Measurements from ENCODE around the gene IDUA. TPM values are rescaled to one million over a fixed set of nuclear protein-coding genes. Genes with fewer than 3 reads are reported as not detected.

The IDUA gene
- total RNA-seq, 4 donors from 2014 or later: 10.4 to 23.1 (median 11.5) TPM

DNA sequence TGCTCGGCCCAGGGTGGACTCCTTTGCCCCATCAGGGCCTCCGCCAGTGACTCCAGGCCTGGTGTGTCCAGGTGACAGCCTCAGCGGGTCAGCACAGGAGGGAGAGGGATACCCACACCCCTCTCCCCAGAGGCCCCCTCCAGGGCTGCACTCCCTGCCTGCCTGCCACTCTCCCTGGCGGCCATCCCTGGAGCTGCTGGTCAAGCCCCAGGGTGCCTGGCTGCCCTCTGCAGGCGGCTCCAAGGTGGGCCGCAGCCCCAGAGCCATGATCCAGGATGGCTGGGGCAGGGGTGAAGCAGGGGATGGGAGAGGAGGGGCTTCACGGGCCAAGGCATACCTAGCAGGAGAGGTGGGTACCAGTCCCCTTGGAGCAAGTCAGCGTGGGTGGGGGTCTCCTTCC lies 28.3 kb downstream of the IDUA start:
- 86% methylated on average over 5 of the region's 8 CpGs for WGBS
- H3K27me3 ChIP-seq: no peaks in the 10 kb centered on the region
- TF ChIP-seq EP300 (IDR thresholded peaks at IDR 0.05): no peak
- TF ChIP-seq POLR2AphosphoS5 (IDR thresholded peaks at IDR 0.05): no peak
- TF ChIP-seq POLR2A (IDR thresholded peaks at IDR 0.05; ENCODE audit: low read depth): no peak
- TF ChIP-seq, protein P1, sequence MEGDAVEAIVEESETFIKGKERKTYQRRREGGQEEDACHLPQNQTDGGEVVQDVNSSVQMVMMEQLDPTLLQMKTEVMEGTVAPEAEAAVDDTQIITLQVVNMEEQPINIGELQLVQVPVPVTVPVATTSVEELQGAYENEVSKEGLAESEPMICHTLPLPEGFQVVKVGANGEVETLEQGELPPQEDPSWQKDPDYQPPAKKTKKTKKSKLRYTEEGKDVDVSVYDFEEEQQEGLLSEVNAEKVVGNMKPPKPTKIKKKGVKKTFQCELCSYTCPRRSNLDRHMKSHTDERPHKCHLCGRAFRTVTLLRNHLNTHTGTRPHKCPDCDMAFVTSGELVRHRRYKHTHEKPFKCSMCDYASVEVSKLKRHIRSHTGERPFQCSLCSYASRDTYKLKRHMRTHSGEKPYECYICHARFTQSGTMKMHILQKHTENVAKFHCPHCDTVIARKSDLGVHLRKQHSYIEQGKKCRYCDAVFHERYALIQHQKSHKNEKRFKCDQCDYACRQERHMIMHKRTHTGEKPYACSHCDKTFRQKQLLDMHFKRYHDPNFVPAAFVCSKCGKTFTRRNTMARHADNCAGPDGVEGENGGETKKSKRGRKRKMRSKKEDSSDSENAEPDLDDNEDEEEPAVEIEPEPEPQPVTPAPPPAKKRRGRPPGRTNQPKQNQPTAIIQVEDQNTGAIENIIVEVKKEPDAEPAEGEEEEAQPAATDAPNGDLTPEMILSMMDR (IDR thresholded peaks at IDR 0.05): no peak
- no peaks in the 10 kb centered on the region for H3K9me3 ChIP-seq
- intact Hi-C loops (cut with DNase I): no loop called here
- DNase-seq (ENCODE audit: extremely low spot score): no peak
- peaks cover 17 to 45% (median 34%) of the 10 kb centered on the region in 4 donors for H3K4me1 ChIP-seq
- no peak overlapping the region for H3K27ac ChIP-seq (replicated peaks in 1 of 4)
- H3K4me3 ChIP-seq: no peak overlapping the region
- H3K36me3 ChIP-seq: no peaks in the 10 kb centered on the region

DNA sequence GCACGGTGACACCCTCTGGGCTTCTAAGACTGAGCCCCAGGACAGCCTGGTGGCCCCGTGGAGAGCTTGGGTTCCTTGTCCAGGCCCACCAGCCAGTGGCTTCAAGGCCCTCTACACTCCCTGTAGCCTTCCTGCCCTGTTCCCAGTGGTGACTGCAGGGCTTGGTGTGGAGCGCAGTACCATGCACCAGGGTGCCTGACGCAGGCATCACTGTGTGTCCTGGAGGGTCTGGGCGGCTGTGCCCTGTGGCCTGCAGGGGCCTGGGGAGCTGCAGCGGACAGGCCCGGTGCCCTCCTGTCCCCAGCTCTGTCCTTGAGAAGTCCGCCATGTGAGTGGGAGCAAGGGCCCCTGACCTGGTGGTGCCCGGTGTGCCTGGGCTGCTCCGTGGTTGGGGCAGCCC lies 28.9 kb downstream of the IDUA start:
- Histone ChIP-seq H3K4me1 (peaks cover 11 to 40% (median 28%) of the 10 kb centered on the region in 4 donors), H3K4me3 (no peak overlapping the region), H3K27me3 (no peaks in the 10 kb centered on the region), H3K36me3 (no peaks in the 10 kb centered on the region), H3K9me3 (no peaks in the 10 kb centered on the region), H3K27ac (replicated peaks in 1 of 4) (no peak overlapping the region)
- no peak for DNase-seq (ENCODE audit: extremely low spot score)
- TF ChIP-seq POLR2AphosphoS5 (IDR thresholded peaks at IDR 0.05) (no peak), EP300 (IDR thresholded peaks at IDR 0.05) (no peak)
- intact Hi-C loops (cut with DNase I): no loop called here
- 62% methylated on average over 3 of the region's 10 CpGs for WGBS

DNA sequence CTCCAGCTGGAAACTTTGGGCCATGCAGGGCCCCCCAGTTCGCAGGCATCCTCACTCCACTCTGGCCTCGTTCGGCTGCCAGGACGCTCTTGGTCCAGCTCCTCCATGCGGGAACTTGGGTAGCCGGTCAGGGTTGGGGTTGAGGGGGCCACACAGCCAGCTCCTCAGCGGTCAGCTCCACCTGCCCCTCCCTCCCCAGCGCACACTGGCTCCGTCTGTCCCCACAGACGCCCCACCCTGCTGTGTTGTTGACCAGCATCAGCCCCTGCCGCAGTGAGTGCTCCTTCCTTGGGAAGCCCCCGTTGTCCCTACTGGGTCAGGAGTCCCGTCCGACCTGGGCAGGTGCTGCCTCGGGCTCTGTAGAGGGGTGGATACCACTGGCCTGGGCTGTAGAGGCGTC lies 30.4 kb downstream of the IDUA start:
- H3K27me3 ChIP-seq: no peaks in the 10 kb centered on the region
- intact Hi-C loops (cut with DNase I): no loop called here
- TF ChIP-seq POLR2AphosphoS5 (IDR thresholded peaks at IDR 0.05) (no peak), POLR2A (IDR thresholded peaks at IDR 0.05; ENCODE audit: low read depth) (no peak), EP300 (IDR thresholded peaks at IDR 0.05) (no peak)
- TF ChIP-seq, protein P1 (IDR thresholded peaks at IDR 0.05): no peak

DNA sequence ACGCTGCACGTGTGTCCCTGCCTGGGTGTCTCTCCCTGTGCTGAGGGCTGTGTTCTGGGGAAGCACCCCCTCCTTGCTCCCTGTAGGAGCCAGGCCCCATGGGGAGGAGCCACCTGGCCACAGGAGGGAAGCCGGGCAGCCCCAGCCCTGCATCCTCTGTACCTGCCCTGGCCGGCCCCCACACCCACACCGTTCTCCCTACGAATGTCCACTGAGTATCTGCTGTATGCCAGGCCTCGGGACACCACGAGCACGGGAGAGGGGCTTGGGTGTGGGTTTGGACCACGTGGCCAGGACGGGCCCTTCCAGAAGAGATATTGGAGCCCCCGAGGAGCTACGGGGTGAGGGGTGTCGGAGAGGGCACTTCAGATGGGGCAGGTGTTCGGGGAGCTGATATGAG lies 30.9 kb downstream of the IDUA start:
- peaks cover under 1 to 27% (median 16%) of the 10 kb centered on the region in 4 donors for H3K4me1 ChIP-seq
- peaks cover 0 to 9% (median 0%) of the 10 kb centered on the region in 4 donors for H3K36me3 ChIP-seq
- H3K27ac ChIP-seq (replicated peaks in 1 of 4): no peak overlapping the region
- no peaks in the 10 kb centered on the region for H3K27me3 ChIP-seq
- no peak for DNase-seq (ENCODE audit: extremely low spot score)
- no peak overlapping the region for H3K4me3 ChIP-seq
- no peak for TF ChIP-seq EP300 (IDR thresholded peaks at IDR 0.05)
- intact Hi-C loops (cut with DNase I): no loop called here
- 82% methylated on average over 7 of the region's 15 CpGs for WGBS
- no peaks in the 10 kb centered on the region for H3K9me3 ChIP-seq

More for the DNA sequence above, 30.4 kb downstream of the IDUA start:
- Histone ChIP-seq H3K36me3 (peaks cover 0 to 4% (median 0%) of the 10 kb centered on the region in 4 donors), H3K9me3 (no peaks in the 10 kb centered on the region), H3K4me3 (no peak overlapping the region), H3K4me1 (peaks cover 5 to 32% (median 21%) of the 10 kb centered on the region in 4 donors), H3K27ac (replicated peaks in 1 of 4) (no peak overlapping the region)
- WGBS: 81% methylated on average over 10 of the region's 16 CpGs
- DNase-seq (ENCODE audit: extremely low spot score): no peak

DNA sequence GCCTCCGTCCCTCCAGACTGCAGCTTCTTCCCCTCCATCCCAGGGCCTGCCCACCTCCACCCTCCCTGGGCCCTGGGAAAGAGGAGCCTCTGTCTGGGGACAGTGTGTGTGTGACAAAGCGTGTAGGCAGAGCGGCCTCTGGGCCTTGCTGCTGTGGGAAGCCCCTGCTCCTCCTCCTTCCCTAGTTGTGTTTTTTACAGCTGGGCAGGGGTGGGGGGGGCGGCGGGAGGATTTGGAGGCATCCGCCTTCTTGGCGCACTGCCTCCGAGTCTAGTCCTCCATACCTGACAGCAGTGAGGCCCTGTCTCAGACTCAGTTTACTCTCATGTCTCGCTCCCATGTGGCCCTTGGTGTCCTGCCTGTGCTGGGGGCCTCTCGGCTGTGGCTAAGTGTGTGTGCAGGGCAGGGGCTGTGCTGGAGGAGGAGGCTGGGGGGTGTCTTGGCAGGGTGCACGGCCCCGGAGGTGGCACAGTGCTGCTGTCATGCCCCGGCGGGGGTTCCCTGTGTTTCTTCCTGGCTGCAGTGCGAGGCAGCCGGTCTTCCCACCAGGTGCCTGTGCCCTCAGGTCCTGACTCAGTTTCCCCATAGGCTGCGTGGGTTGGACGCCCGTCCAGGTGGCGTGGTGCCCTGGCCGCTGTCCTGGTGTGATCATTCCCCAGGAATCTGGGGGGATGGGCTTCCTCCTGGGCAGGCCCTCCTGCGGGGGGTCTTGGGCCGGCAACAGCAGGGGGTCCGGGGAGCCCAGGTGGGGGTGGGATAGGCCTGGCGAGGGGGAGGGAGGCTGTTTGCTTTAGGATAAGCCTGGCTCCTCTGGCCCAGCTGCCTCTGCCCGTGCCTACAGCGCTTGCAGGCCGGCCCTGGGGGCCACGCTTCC lies 31.5 kb downstream of the IDUA start:
- H3K4me3 ChIP-seq: no peak overlapping the region
- no peak for TF ChIP-seq POLR2A (IDR thresholded peaks at IDR 0.05; ENCODE audit: low read depth)
- no peak for TF ChIP-seq POLR2AphosphoS5 (IDR thresholded peaks at IDR 0.05)
- TF ChIP-seq, protein P1 (IDR thresholded peaks at IDR 0.05): no peak
- TF ChIP-seq EP300 (IDR thresholded peaks at IDR 0.05): no peak
- H3K9me3 ChIP-seq: no peaks in the 10 kb centered on the region
- peaks cover 0 to 20% (median 13%) of the 10 kb centered on the region in 4 donors for H3K4me1 ChIP-seq
- DNase-seq (ENCODE audit: extremely low spot score): no peak
- H3K27ac ChIP-seq (replicated peaks in 1 of 4): no peak overlapping the region
- H3K36me3 ChIP-seq: peaks cover 0 to 14% (median 0%) of the 10 kb centered on the region in 4 donors
- WGBS: 77% methylated on average over 17 of the region's 29 CpGs
- H3K27me3 ChIP-seq: no peaks in the 10 kb centered on the region
- intact Hi-C loops (cut with DNase I): no loop called here
